Gastroesophageal sphincter (tissue), 3 donors: Measurements from ENCODE around the gene TK2.

Source experiments
- POLR2A ChIP-seq, 2 donors: fragments of 450-650 bp; IDR thresholded peaks; one replicate each; pipeline ENCODE4 v1.6.1; 2017; ENCODE audit warnings: antibody characterized with exemption in 2 of 2, mild to moderate bottlenecking in 2 of 2, moderate library complexity in 1 of 2
- POLR2AphosphoS5 ChIP-seq: sonication (generic); formaldehyde crosslinking; IDR thresholded peaks from one replicate; pipeline ENCODE4 v1.6.1; 2017; ENCODE audit warnings: antibody characterized with exemption
- TF ChIP-seq, protein P1 (sequence below), 4 experiments: fragments of 200-600 bp in 2 of 4; fragments of 450-650 bp in 2 of 4; sonication (generic) in 1 of 4; IDR thresholded peaks; one replicate each; pipeline ENCODE4 v1.5.1; 2017 to 2019; ENCODE audit warnings: antibody characterized with exemption in 4 of 4, mild to moderate bottlenecking in 2 of 4, moderate library complexity in 2 of 4

GRCh38 chr16:66503030-66503429 lies 46.9 kb downstream of the TK2 start:
- TF ChIP-seq, protein P1, sequence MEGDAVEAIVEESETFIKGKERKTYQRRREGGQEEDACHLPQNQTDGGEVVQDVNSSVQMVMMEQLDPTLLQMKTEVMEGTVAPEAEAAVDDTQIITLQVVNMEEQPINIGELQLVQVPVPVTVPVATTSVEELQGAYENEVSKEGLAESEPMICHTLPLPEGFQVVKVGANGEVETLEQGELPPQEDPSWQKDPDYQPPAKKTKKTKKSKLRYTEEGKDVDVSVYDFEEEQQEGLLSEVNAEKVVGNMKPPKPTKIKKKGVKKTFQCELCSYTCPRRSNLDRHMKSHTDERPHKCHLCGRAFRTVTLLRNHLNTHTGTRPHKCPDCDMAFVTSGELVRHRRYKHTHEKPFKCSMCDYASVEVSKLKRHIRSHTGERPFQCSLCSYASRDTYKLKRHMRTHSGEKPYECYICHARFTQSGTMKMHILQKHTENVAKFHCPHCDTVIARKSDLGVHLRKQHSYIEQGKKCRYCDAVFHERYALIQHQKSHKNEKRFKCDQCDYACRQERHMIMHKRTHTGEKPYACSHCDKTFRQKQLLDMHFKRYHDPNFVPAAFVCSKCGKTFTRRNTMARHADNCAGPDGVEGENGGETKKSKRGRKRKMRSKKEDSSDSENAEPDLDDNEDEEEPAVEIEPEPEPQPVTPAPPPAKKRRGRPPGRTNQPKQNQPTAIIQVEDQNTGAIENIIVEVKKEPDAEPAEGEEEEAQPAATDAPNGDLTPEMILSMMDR (IDR thresholded peaks at IDR 0.05): no peak
- no peak for TF ChIP-seq POLR2A (IDR thresholded peaks at IDR 0.05)
- no peak for TF ChIP-seq POLR2AphosphoS5
